HG03565 (cell line): ENCODE measurements around the gene THADA.

ENCODE experiments used
- ATAC-seq: cut with Tn5 transposase; IDR thresholded peaks from one replicate; pipeline ENCODE4 v1.9.1; 2021; ENCODE audit warnings: mild to moderate bottlenecking, moderate library complexity; ENCODE audit not compliant: unreplicated experiment

The THADA gene

DNA sequence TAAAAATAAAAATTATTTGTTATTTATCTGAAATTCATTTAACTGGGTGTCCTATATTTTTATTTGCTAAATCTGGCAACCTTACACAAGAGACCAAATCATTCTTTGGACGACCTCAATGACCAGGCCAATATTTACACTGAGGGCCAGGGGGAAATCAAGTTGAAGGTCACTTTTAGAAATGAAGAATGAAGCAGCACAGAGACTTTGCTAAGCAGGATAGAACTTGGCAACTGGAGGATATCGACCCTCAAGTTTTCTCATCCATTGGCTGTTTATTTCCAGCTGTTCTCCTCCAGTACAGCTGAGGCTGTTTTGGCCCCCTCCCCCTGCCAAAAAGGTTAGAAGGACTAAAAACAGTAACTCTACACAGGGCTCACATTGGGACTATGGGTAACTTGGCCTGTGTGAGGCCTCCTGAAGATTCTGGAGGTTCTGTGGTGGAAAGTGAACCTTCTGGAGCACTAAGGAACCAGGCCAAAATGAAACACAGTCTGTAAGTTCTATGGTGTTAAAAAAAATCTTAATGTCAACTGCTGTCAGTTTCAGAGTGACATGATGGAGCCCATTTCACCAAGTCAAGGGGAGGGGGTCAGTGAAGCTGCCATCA, 337.2 kb downstream of the THADA start:
- ATAC-seq: no peak

- no peak for ATAC-seq
These were observed 340.4 kb downstream of the THADA start for GRCh38 chr2:43255296-43255910.

GRCh38 chr2:43254331-43254730, 341.5 kb downstream of the THADA start:
- ATAC-seq: no peak

- no peak for ATAC-seq
These were observed 344.6 kb downstream of the THADA start for GRCh38 chr2:43251171-43251731.

GRCh38 chr2:43250015-43250414, 345.8 kb downstream of the THADA start:
- no peak for ATAC-seq

GRCh38 chr2:43248621-43249020, 347.2 kb downstream of the THADA start:
- ATAC-seq: no peak

DNA sequence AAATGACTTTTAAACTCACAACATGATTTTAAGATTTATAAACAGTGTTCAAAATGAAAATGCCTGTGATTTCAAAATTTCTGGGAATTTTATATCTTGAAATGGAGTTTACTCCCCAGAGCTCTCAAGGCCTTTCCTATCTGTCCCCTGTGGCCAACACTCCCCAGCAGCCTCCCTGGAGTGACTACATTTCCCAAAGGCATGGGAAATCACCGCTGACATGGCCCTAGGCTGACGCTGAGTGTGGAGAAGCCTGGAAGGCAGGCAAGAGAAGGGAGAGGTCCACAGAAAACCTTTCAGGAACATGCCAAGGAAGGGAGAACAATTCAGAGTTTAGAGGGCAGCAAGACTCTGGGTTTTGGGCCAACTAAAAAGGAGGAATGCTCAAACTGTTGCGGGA, 349.2 kb downstream of the THADA start:
- no peak for ATAC-seq

DNA sequence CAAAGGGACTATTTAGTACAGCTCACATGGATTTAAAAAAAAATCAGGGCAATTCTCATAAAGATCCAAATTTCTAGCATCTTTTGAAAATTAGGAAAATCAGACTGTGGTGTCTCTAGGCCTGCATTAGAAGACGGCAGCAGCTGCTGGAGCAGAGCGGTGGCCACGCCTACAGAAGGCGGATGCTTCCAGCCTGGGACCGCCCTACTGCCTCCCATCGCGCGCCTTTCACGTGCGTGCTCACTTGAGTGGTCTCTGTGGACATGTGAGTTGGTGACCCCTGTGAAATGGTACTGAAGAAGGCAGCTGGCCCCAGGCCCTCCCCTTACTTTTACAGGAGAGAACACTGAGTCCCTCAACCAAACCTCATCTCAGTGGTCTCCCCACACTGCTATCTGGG, 354.3 kb downstream of the THADA start:
- ATAC-seq: no peak

- ATAC-seq: no peak
These were observed 355.1 kb downstream of the THADA start for GRCh38 chr2:43240766-43241150.

- ATAC-seq: no peak
These were observed 355.7 kb downstream of the THADA start for GRCh38 chr2:43239981-43240765.

DNA sequence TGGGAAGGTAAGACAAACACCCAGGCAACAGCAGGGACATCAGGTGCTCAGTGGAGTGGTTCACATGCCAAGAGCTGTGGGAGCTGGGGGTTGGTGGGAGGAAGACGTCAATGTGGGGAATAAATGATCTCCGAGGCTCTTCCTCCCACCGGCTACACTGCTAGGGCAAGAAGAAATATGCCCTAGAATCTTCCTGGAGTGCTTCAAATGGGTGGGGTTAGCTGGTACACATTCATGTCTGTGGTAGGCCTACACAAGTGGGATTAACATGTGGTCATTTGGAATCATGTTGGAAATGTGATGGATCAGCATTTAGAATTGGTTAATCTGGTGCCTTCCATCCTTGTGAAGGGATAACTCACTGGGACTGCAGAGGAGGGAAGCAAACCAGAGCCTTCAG, 357.0 kb downstream of the THADA start:
- ATAC-seq: no peak

DNA sequence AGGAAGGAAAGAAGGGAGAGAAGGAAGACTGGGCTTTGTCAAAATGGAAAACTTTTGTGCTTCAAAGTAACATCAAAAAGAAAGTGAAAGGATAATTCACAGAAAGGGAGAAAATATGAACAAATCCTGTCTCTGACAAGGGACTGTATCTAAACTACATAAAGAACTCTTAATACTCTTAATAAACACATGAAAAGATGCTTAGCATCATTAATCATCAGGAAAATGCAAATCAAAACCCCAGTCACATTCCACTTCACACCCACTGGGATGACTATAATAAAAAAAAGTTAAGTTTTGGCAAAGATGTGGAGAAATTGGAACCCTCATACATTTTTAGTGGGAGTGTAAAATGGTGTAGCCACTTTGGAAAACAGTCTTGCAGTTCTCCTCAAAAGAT, 357.7 kb downstream of the THADA start:
- no peak for ATAC-seq

GRCh38 chr2:43233218-43234212, 362.3 kb downstream of the THADA start:
- ATAC-seq: no peak

DNA sequence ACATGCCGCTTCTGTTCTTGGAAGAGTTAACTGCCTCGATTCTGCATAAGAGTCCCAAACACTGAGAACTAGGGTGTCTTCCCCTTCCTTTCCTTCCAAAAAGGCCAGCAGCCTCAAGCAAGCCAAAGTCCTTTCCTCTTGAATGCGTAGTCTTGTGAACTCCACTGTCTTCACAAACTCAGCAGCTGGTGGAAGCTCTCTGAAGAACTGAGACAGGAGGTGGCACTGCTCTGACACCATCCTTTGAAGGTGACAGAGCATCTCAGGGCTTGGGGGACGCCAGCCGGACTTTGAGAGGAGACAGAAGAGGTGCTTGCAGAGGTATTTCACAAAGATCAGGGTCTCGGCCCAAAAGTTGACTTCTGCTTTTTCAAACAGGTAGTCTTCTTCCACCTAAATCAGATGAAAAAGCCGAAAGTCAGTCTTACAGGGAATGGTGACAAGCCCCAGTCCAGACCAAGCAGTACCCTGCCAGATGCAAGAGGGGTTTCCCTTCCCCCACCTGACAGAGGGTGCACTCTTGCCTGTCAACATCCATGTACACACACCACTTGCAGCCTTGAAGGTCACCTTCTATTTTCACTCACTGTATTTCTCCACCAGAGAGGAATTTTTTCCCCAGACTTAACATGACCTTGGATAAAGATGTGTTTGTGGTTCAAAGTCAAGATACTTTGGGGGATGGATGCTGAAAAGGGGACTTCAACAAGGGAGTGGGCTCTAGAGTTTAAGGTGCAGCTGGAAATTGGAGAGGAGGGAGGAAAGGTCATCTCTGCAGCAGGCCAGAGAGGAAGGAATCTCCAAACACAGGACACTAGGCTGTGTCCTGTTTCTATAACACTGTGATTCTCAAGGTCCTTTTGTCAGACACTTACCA, 364.6 kb downstream of the THADA start:
- no peak for ATAC-seq

DNA sequence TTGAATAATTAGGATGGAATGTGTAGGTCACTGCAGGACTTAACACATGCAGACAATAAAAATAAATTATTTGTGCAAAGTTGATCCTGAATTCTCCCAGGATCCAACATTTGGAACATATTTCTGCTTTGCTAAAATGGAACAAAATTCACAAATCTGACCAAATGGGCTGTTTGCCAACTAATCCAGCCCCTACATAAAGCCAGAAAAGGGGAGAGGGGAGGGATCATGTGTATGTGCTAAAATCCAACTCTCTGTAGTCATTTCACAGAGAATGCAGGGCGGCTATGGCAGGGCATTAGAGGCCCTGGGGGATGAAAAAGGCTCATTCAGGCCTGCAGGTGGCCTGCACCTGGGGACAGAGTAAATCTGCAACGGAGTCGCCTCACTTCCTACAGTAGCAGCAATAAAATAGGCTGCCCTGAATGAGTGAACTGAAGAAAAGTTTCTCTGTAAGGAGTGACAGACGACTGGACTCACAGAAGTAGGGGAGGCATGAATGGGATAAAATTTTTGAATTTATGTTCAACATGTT, 365.4 kb downstream of the THADA start:
- ATAC-seq: no peak

GRCh38 chr2:43228756-43229659, 366.8 kb downstream of the THADA start:
- ATAC-seq: no peak

- no peak for ATAC-seq
These were observed 367.5 kb downstream of the THADA start for GRCh38 chr2:43228321-43228751.

GRCh38 chr2:43227830-43228281, 368.0 kb downstream of the THADA start:
- ATAC-seq: no peak
